PC-9 (cell line): ENCODE results near the gene BUD23. TPM values are rescaled to one million over a fixed set of nuclear protein-coding genes. Genes with fewer than 3 reads are reported as not detected.
A peak's percentile ranks its signal among the peaks of the same experiment; 100 is the strongest.
"Not testable (repeated sequence)": the region's sequence is repeated elsewhere in the genome, so short reads cannot be mapped to it uniquely, and the experiment has no call there.

Experiments used
- BruUV-seq: library from RNA; stranded (reverse); fragments of 400-500 nt; replicated peaks from 2 replicates; lab custom pipeline; 2021; lab: Mats Ljungman, UMichigan
- CTCF ChIA-PET: fragments of 300-600 bp; sonication (Branson Sonifier 250); formaldehyde crosslinking; loops from one replicate; lab custom pipeline; 2022; ENCODE audit warnings: antibody characterized with exemption; lab: Charles Lee
- POLR2A ChIA-PET: fragments of 300-600 bp; sonication (Branson Sonifier 250); formaldehyde crosslinking; loops from one replicate; lab custom pipeline; 2022; ENCODE audit warnings: antibody characterized with exemption; ENCODE audit not compliant: unreplicated experiment; lab: Charles Lee
- DNase-seq, 2 experiments: peaks; one replicate each; pipeline versions ENCODE4 v3.0.0 to v3.0.0-alpha.2; 2015 to 2022; ENCODE audit warnings: mixed read lengths in 1 of 2
- H2AFZ ChIP-seq: fragments of 200-600 bp; sonication (generic); 2 replicates; pipeline ENCODE4 v1.8.1; 2017; ENCODE audit warnings: antibody characterized with exemption
- H3F3A ChIP-seq: fragments of 200-600 bp; sonication (generic); 2 replicates; pipeline ENCODE4 v1.8.1; 2017; ENCODE audit warnings: antibody characterized with exemption, mild to moderate bottlenecking, low read depth; ENCODE audit not compliant: insufficient read depth
- H3K27ac ChIP-seq: fragments of 200-600 bp; sonication (generic); 2 replicates; pipeline ENCODE4 v1.6.1; 2016; ENCODE audit warnings: mixed run types
- H3K27me3 ChIP-seq: fragments of 200-600 bp; sonication (generic); 2 replicates; pipeline ENCODE4 v1.6.1; 2016; ENCODE audit warnings: low read depth, mixed run types; ENCODE audit not compliant: insufficient read depth
- H3K36me3 ChIP-seq: fragments of 200-600 bp; sonication (generic); 2 replicates; pipeline ENCODE4 v1.6.1; 2016; ENCODE audit warnings: low read depth, mixed run types
- H3K4me1 ChIP-seq: fragments of 200-600 bp; sonication (generic); replicated peaks from 2 replicates; pipeline ENCODE4 v1.6.1; 2016; ENCODE audit warnings: mixed run types; ENCODE audit not compliant: insufficient read depth
- H3K4me2 ChIP-seq: fragments of 200-600 bp; sonication (generic); 2 replicates; pipeline ENCODE4 v1.6.1; 2017; ENCODE audit warnings: mixed run types
- H3K4me3 ChIP-seq: fragments of 200-600 bp; sonication (generic); 2 replicates; pipeline ENCODE4 v1.6.1; 2016; ENCODE audit warnings: mixed run types
- H3K79me2 ChIP-seq: fragments of 200-600 bp; sonication (generic); 2 replicates; pipeline ENCODE4 v1.6.1; 2017; ENCODE audit warnings: low read depth, mixed run types
- H3K9me2 ChIP-seq: fragments of 200-600 bp; sonication (generic); 2 replicates; pipeline ENCODE4 v1.8.1; 2017; ENCODE audit warnings: mild to moderate bottlenecking; ENCODE audit not compliant: insufficient read depth
- H3K9me3 ChIP-seq: fragments of 200-600 bp; sonication (generic); 2 replicates; pipeline ENCODE4 v1.8.1; 2016; ENCODE audit warnings: low read depth; ENCODE audit not compliant: insufficient read depth
- H4K20me1 ChIP-seq: fragments of 200-600 bp; sonication (generic); 2 replicates; pipeline ENCODE4 v1.8.1; 2017; ENCODE audit not compliant: insufficient read depth
- EZH2 ChIP-seq: fragments of 200-600 bp; sonication (generic); IDR thresholded peaks from 2 replicates; pipeline ENCODE4 v1.8.0; 2017; ENCODE audit warnings: antibody characterized with exemption, low read depth
- intact Hi-C: fragments of 100-400 bp; cut with micrococcal nuclease; formaldehyde crosslinking; loops from one replicate; pipeline ENCODE4 v1.10.0; 2022; ENCODE audit not compliant: unreplicated experiment
- total RNA-seq: library from RNA; stranded (reverse); gene quantifications from 2 replicates; pipeline ENCODE4 v1.2.3, GENCODE V29; 2021
- TF ChIP-seq, protein P1 (sequence below): fragments of 200-600 bp; sonication (generic); conservative IDR thresholded peaks from 2 replicates; pipeline ENCODE4 v1.6.1; 2017; ENCODE audit warnings: mixed run types, antibody characterized with exemption, mild to moderate bottlenecking, moderate library complexity

BUD23 gene
- total RNA-seq, 1 experiment from 2014 or later = 122 TPM

DNA sequence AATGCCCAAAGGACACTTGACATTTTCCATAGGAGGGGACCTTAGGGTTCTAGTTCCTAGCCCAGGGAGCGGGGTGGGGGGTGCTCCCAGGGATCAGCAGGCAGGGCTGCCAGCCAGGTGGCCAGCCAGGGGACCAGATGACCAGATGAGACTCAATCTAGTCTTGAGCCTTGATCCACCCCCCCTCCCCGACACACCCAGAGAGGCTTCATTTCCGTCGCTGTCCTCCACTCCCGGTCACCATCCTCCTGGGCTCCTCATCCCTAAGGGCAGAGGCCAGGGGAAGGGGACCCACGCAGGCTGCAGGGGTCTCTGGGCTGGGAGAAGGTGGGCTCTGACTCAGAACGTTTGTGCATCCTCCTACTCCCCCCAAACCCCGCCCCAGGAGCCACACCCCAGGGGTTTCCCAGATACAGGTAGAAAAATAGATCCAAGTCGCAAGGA is 35.1 kb downstream of the BUD23 start:
- TSS peak; percentile 46 for BruUV-seq
- CTCF ChIA-PET = no interaction called here
- Histone ChIP-seq H3K9me2 (no peaks in the 10 kb centered on the region), H4K20me1 (peaks cover 25% of the 10 kb centered on the region), H3K27ac (peak overlapping the region; percentile 86), H3K9me3 (no peaks in the 10 kb centered on the region), H3K4me1 (peaks cover 57% of the 10 kb centered on the region), H3K36me3 (peaks cover 3% of the 10 kb centered on the region), H3K4me2 (peak overlapping the region; percentile 89), H2AFZ (no peak overlapping the region), H3F3A (peaks cover 64% of the 10 kb centered on the region), H3K27me3 (no peaks in the 10 kb centered on the region), H3K79me2 (peaks cover 52% of the 10 kb centered on the region), H3K4me3 (peak overlapping the region; percentile 82)
- no peak for TF ChIP-seq EZH2
- TF ChIP-seq, protein P1, sequence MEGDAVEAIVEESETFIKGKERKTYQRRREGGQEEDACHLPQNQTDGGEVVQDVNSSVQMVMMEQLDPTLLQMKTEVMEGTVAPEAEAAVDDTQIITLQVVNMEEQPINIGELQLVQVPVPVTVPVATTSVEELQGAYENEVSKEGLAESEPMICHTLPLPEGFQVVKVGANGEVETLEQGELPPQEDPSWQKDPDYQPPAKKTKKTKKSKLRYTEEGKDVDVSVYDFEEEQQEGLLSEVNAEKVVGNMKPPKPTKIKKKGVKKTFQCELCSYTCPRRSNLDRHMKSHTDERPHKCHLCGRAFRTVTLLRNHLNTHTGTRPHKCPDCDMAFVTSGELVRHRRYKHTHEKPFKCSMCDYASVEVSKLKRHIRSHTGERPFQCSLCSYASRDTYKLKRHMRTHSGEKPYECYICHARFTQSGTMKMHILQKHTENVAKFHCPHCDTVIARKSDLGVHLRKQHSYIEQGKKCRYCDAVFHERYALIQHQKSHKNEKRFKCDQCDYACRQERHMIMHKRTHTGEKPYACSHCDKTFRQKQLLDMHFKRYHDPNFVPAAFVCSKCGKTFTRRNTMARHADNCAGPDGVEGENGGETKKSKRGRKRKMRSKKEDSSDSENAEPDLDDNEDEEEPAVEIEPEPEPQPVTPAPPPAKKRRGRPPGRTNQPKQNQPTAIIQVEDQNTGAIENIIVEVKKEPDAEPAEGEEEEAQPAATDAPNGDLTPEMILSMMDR = no peak
- intact Hi-C loops = loop anchor here (5.0 kb wide), 1 partner anchor 51 kb away; the partner anchor contains the start of gene VPS37D
- DNase-seq = peak in 1 of 2 experiments; percentile 31
- POLR2A ChIA-PET = interaction anchor here (0.6 to 0.9 kb wide), 3 partner anchors 16 to 107 kb away, joined by 4 to 5 read pairs (median 4); no protein-coding TSS in a partner anchor

DNA sequence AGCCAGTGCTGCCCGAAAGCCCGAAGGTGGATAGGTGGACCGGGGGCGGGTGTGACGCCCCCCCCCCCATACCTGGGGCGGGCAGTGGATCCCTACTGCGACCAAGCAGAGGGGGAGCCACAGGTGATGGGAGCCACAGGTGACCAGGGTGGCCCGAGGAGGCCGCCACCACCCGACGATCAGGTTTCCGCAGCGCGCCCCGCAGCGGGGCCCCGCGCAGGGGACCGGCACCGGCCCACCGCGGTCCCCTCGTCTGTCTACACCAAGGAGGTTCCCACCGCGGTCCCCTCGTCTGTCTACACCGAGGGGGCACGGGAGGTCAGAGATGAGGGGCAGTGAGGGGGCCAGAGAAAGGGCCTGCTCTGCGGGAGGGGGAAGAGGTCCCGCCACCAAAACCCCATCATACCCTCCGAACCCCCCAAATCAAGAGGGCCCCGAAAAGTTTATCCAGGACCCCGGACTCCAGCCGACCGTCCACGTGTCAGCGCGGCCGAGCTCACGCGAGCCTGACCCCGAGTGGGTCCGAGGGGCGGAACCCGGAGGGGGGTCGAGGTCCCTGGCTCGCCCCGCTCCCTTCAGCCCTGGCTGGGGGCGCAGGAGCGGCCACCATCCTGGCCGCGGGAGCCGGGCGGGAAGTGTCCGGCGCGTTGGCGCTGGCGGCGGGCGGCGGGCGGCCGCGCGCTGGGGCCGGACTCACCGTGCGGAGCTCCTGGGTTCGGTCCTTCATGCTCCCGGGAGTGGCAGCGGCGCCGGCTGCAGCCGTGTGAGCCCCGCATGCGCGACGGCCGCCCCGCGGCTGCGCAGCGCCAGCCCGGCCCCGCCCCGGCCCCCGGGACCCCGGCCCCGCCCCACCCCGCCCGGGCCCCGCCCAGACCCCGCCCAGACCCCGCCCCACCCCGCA is 35.8 kb downstream of the BUD23 start, which contains the start of gene STX1A:
Gene STX1A (minus strand): TSS at position 765 of the 901 bp plus-strand sequence. CDS start 38 bp downstream, at position 727.
- H3K9me3 ChIP-seq = no peaks in the 10 kb centered on the region
- H3K4me1 ChIP-seq = peaks cover 54% of the 10 kb centered on the region
- peaks cover 59% of the 10 kb centered on the region for H3F3A ChIP-seq
- no peak within 1 kb of the TSS for H2AFZ ChIP-seq
- H3K4me3 ChIP-seq = peak within 1 kb of the TSS; percentile 82
- ChIA-PET CTCF (no interaction called here), POLR2A (interaction anchor here (0.6 kb wide), 1 partner anchor 19 kb away, joined by 5 read pairs; the partner anchor contains the start of gene ABHD11)
- peak in 1 of 2 experiments; percentile 83 for DNase-seq
- peaks cover 18% of the 10 kb centered on the region for H4K20me1 ChIP-seq
- no peaks in the 10 kb centered on the region for H3K27me3 ChIP-seq
- H3K79me2 ChIP-seq = peaks cover 45% of the 10 kb centered on the region
- H3K4me2 ChIP-seq = peak within 1 kb of the TSS; percentile 89
- H3K9me2 ChIP-seq = no peaks in the 10 kb centered on the region
- TF ChIP-seq, protein P1 = no peak
- no peak for TF ChIP-seq EZH2
- BruUV-seq = no TSS peak
- H3K27ac ChIP-seq = peak within 1 kb of the TSS; percentile 86
- no peaks in the 10 kb centered on the region for H3K36me3 ChIP-seq
- intact Hi-C loops = loop anchor here (5.0 kb wide), 1 partner anchor 52 kb away; the partner anchor contains the start of gene VPS37D

DNA sequence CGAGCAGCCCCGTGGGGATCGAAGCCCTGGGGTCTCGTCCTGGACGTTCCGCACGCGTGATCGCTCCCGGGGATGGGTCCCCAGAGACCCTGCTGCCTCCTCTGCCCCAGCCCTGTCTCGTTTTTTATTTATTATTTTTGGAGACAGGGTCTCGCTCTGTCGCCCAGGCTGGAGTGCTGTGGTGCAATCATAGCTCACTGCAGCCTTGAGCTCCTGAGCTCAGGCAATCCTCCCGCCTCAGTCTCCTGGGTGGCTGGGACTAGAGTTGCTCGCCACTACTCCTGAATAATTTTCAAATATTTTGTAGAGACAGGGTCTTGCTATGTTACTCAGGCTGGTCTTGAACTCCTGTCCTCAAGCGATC is 36.4 kb downstream of the BUD23 start:
- Histone ChIP-seq H2AFZ (no peak overlapping the region), H3K36me3 (no peaks in the 10 kb centered on the region), H3K4me2 (peak overlapping the region; percentile 80), H3K27ac (no peak overlapping the region), H3K79me2 (peaks cover 39% of the 10 kb centered on the region), H3K9me2 (no peaks in the 10 kb centered on the region), H3K4me3 (peak overlapping the region; percentile 47; the same call in 1 of the 2 replicates), H3K4me1 (peaks cover 48% of the 10 kb centered on the region), H3K9me3 (no peaks in the 10 kb centered on the region), H3K27me3 (no peaks in the 10 kb centered on the region), H3F3A (peaks cover 55% of the 10 kb centered on the region), H4K20me1 (peaks cover 12% of the 10 kb centered on the region)
- BruUV-seq = no TSS peak
- intact Hi-C loops = loop anchor here (5.0 kb wide), 1 partner anchor 52 kb away; the partner anchor contains the start of gene VPS37D
- TF ChIP-seq, protein P1 = no peak
- ChIA-PET POLR2A (interaction anchor here (0.6 kb wide), 1 partner anchor 149 kb away, joined by 19 read pairs; no protein-coding TSS in a partner anchor), CTCF (interaction anchor here (0.6 to 1.1 kb wide), 2 partner anchors 15 to 163 kb away, joined by 3 read pairs; no protein-coding TSS in a partner anchor)
- no peak for DNase-seq

DNA sequence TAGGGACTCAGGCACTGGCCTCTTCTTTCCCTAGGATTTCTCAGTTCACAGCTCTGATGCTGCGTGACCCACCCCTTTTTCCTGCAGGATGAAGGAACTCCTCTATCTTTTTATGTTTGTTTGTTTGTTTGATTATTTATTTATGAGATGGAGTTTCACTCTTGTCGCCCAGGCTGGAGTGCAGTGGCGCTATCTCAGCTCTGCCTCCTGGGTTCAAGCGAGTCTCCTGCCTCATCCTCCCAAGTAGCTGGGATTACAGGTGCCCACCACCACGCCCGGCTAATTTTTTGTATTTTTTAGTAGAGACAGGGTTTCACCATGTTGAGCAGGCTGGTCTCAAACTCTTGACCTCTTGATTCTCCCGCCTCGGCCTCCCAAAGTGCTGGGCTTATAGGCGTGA is 37.0 kb downstream of the BUD23 start:
- H3K27ac ChIP-seq, H3K36me3 ChIP-seq, H2AFZ ChIP-seq, H3K4me3 ChIP-seq, H3K27me3 ChIP-seq, DNase-seq, H4K20me1 ChIP-seq, H3K9me2 ChIP-seq, intact Hi-C loops, H3K9me3 ChIP-seq, BruUV-seq: not testable (repeated sequence)
- Histone ChIP-seq H3K4me2 (peak overlapping the region; percentile 80; the same call in 1 of the 2 replicates), H3K4me1 (peaks cover 41% of the 10 kb centered on the region), H3F3A (peaks cover 49% of the 10 kb centered on the region), H3K79me2 (peaks cover 32% of the 10 kb centered on the region)
- ChIA-PET POLR2A (interaction anchor here (0.6 kb wide), 1 partner anchor 148 kb away, joined by 19 read pairs; no protein-coding TSS in a partner anchor), CTCF (interaction anchor here (0.6 to 1.1 kb wide), 2 partner anchors 15 to 164 kb away, joined by 3 read pairs; no protein-coding TSS in a partner anchor)
